DMS53 (cell line): ENCODE results near the gene FAM210A.
"Not testable (repeated sequence)": the region's sequence is repeated elsewhere in the genome, so short reads cannot be mapped to it uniquely, and the experiment has no call there.

Experiments
- DNase-seq: peaks from one replicate; lab custom pipeline; 2025; lab: John Stamatoyannopoulos, UW

The FAM210A gene, protein sequence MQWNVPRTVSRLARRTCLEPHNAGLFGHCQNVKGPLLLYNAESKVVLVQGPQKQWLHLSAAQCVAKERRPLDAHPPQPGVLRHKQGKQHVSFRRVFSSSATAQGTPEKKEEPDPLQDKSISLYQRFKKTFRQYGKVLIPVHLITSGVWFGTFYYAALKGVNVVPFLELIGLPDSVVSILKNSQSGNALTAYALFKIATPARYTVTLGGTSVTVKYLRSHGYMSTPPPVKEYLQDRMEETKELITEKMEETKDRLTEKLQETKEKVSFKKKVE

DNA sequence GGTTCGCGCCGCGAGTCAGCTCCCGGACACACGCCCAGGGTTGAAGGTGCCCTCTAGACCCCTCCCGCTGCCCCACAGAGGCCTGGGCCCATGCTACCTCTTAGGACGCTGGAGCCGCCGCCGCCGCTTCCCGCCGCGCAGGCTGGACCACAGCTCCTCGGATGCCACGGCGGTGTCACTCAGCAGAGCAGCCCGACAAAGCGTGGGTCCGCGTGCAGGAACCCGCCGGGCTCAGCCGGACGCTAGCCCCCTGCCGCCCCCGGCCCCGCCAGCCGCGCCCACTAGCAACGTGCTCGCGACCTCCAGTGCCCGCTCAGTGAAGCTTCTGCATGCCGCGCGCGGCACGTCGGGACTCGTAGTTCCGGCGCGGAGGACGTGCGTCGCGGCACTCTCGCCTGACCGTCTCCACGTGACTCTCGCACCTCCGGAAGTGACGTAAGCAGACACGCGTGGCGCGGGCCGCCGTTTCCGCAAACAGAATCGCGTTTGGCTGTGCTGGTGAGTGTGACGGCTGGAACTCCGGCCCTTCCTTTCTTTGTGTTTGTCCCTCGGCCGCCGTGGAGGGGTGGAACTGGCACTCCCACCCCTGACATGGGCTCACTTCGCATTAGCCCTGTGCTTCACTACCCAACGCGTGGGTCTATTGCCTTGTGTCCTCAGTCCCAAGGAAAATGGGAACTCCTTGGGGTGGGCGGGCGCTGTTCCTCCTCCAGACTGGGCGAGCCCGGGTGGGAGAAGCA, at the start of gene FAM210A, which contains the start of gene RNMT:
TSS of gene FAM210A (minus strand) at position 327 of the 740 bp plus-strand sequence. CDS start 44,481 bp downstream, outside the sequence.
TSS of gene RNMT (plus strand) at position 442 of the 740 bp plus-strand sequence. CDS start 4,845 bp downstream, outside the sequence.
- peak; percentile 100 for DNase-seq

DNA sequence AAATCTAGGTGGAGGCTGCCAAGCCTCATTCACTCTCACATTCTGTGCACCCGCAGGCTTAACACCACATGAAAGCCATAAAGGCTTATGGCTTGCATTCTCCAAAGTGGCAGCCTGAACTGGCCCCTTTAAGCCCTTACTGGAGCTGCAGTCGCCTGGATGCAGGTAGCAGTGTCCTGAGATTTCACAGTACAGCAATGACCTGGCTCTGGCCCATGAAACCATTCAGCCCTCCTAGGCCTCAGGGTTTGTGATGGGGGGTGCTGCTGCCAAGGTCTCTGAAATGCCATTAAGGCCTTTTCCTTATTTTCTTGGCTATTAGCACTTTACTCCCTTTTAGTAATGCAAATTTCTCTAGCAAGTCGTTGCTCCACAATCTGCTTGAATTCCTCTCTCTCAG, 48.7 kb upstream of the FAM210A start:
- no peak for DNase-seq

DNA sequence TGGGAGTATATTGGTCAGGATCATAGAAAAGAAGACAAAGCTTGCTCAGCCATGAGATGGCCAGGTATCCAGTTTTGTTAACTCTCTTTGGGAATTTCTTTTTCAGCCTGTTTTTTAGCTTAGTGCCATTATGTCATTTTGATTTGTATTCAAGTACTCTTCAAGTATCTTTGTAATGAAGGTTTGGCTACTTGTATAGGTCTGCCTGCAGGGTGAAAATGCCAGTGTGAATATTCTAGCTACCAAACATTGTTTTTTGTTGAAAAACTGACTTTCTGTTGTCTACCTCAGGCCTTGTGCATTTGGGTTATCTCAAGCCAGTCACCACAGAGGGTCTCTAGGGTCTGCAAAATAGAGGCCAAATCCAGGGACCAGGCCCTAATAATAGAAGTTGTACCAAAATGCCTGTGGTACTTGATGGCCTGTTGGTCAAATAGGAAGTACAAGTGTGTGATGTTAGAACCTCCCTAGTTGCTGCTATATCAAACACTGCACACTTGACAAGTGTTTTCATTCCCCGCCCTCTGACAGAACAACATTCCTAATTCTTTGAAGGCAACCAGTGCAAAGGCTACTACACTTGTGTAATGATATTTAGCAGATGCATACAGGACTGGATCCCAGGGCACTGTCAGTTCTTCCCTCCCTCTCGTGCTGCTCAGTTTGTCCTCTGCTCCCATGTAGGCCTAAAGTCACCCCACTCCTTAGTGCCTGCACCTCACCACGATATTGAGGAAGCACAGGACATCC, 36.5 kb upstream of the FAM210A start:
- DNase-seq = no peak

DNA sequence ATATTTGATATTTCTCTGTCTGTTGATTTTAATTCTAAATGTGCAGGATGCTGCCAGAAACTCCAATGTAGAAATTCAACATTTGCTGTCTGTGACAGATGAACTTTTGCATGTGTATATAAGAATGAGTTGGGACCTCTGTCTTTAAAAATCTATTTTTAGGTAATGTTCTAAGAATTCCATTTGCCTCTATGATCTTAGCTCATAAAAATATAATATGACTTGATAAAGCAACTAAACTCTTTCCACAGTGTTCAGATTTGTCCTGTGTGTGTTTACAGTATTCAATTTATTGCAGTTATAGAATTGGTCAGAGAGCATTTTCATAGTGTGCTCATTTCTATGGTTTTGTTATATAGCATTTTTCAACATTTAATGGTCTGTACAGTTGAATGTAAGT, 33.7 kb upstream of the FAM210A start:
- DNase-seq = no peak

DNA sequence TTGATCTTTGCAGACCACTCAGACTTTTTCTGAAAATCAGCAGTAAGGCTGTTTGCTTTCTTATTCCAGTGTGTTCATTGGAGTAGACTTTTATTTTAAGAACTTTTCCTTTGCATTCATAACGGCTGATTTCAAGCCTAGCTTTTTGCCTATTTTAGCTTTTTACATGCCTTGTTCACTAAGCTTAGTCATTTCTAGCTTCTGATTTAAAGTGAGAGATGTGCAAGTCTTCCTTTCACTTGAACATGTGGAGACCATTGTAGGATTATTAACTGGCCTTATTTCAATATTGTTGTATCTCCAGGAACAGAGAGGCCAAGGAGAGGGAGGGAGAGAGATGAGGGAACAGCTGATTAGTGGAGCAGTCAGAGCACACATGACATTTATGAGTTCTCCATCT, 32.3 kb upstream of the FAM210A start:
- no peak for DNase-seq

DNA sequence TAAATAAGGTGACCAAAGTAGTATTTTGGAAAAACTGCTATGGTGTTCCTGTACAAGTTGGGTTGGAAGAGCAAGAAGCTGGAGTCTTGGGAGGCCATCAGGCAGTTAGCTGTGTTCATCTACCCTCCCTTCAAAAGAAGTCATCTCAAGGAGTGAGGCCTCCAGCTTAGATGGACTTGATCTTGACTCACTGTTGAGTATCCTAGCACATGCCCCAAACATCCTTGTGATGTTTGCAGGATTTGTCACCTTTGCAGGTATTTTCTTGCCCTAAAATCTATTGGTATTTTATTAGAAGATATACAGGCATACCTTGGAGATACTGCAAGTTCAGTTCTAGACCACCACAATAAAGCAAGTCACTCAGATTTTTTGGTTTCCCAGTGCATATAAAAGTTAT, 30.3 kb upstream of the FAM210A start:
- no peak for DNase-seq

DNA sequence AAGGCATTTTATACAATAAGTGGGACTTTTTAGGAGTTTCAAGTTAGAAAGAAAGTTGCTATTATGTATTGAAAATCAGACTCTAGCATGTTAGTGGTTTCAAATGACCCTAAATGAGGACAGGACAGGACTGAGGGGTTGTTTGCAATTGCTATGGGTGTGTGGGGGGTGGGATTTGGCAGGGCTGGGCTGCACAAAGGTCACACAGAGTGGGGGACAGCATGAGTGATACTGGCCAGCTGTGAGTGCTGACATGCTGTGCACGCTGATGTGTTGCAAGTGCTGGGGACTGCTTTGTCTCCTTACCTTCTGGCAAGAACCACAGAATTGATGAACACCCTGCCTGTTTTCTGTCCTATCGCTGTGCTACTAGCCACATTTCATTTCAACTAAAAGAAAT, 29.9 kb upstream of the FAM210A start:
- DNase-seq = no peak

DNA sequence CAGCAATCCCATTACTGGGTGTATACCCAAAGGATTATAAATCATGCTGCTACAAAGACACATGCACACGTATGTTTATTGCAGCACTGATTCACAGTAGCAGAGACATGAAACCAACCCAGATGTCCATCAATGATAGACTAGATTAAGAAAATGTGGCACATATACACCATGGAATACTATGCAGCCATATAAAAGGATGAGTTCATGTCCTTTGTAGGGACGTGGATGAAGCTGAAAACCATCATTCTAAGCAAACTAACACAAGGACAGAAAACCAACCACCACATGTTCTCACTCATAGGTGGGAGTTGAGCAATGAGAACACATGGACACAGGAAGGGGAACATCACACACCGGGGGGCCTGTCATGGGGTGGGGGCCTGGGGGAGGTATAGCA, 25.2 kb upstream of the FAM210A start:
- not testable (repeated sequence) for DNase-seq

DNA sequence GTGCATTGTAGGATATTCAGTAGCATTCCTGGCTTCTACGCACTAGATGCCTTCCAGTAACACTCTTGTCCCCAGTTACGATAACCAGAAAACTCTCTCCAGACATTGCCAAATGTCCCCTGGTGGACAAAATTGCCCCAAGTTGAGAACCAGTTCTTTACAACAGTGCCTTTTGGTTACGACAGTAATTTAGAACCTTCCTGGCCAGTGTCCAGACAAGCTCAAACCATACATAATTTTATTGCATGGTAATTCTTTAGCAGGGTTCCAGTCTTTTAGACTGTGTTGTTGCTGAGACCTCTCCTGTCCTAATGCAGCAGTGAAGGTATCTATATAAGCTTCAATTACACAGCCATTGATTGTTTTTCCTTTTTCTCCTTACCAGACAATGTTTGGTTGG, 20.3 kb upstream of the FAM210A start:
- no peak for DNase-seq

DNA sequence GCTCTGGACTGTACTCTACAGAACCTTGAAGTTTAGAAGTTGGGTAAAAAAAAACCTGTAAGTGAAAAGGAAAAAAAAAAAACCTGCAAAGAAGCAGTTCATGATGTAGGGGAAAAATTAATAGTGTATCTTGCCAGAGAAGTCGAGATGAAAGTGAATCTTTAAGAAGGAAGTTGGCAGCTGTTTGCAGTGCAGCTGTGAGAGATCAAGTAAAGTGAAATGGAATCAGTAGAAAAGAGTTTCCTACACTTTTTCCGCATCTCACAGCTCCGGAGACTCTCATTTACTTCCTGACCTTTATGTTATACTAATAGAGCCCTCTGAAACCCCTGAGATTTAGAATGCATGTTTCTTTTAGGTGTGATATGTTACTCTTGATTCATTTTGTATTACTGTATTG, 19.3 kb upstream of the FAM210A start:
- no peak for DNase-seq

DNA sequence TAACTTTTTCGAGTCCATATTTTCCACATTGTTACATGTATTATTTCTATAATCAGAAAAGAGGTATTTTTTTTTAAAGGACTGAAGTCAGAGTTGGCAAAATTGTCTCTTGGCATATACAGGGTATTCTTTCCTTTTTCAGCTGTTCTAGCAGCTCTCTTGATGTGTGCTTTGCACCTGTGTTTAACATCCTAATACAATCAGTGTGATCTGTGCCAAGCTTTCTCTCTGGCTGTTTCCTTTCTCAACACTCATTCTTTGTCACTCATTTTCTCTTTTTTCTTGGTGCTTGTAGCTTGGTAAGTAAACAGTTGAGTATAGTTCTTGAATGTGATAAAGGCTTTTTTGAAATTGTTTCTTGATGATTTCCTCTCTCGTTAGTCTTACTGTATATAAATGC, 9.3 kb upstream of the FAM210A start:
- DNase-seq = no peak

DNA sequence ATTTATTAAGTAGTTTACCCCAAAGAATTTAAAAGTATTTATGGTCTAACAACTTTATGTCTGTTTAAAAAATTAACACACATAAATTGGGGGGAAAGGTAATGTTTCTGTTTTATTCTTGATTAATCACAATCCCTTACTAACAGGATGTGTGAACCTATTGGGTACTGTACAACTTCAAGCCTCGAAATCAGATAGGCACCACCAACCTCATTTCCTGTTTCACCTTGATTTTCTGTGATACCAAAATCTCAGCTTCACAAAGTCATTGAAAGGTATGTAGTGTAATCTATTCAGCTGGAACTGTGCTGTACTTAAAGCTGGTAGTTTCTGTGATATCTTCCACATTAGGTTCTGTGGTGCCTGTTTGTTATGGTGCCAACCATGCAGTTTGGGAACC, 4.1 kb upstream of the FAM210A start:
- no peak for DNase-seq

DNA sequence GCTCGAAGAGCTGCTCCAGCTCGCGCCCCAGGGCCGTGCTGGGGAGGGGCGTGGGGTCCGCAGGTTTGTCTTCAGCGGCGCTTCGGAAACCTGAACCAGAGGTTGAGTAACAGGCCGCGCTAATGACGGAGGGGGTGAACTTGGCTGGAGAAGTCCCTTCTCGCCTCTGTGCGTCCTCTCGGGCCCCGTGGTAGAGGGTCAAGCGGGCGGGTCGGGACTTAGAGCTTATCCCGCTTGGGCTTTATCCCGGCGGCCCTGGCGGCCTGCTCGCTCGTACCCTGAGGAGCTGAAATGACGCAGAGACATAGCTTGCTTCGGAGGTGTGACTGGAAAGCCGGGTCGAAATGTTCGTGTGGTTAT, 594 bp upstream of the FAM210A start:
- peak; percentile 86 for DNase-seq

DNA sequence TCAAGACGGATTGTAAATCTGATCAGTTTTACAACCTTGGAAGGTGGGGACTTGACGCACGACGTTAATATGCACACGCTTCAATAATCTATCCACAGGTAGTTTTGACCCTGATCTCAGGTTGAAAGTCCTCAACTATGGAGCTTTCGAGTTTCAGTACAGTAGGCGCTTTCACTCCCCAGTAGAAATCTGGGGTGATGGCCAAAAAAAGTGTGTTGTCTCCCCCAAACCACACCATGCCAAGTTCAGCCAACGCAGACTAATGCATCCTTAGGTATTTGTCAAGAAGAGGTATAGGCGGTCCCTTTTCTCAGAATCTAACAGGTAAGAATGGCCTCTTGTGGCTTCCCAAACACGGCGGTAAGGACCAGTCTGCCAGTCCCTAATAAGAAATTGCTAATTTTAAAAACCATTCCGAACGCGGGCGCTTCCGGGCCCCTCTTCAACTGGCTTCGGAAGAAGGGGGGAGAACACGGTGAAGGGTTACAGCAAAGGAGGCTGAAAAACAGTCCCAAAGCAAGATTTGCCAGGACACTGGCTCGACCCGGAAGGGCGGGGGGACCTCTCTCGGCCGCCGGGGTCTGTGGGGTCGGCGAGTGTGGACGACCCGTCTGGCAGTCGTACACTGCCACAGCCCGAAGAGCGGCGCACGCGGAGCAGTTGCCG, 659 bp downstream of the FAM210A start:
- DNase-seq = no peak

DNA sequence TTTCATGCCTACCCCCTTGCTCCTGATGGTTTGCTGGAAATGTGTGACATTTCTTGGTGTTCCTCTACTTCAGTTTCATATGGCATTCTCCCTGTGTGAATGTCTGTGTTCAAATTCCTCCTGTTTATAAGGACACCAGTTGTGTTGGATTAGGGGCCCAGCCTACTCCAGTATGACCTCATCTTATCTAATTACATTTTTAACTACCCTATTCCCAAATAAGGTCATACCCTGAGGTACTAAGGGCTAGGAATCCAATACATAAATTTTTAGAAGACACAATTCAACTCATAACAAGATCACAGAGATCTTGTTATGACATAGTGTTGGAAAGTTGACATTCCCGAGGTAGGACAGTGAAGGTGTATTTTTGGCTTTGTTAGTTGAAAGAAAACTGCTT, 5.5 kb downstream of the FAM210A start:
- no peak for DNase-seq

DNA sequence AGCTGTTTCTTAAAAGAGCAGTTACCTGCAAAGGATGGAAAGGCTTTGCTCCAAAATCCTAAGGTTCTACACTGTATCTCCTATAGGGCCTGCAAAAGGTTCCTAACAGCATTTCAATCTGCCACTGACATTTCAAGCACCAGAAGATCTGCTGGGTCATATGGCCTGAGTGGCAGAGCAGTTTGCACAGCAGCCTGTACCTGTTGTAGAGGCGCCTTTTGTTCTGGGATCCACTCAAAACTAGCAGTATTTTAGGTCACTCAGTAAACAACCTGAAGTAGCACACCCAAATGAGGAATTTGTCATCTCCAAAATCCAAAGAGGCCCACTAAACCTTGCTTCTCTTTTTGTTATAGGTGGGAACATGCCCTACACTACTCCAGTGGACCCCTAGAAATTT, 6.2 kb downstream of the FAM210A start:
- DNase-seq = no peak

DNA sequence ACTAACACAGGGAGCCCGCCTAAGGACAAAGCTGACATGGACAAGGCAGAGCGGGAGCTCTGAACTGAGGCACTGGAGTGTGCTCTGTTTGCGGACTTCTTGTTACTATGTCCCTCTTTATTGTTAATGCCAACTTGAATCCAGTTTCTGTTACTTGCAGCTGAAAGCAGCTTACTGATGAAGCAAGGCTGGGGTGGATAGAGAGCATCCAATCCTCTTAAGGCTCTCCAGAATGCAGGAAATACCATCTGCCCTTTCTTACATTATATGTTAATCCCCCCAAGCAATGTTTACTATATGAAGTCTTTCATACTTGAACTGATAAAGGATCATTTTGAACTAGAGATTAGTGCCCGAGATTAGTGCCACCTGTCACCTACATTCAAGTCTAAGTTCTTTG, 9.4 kb downstream of the FAM210A start:
- no peak for DNase-seq

DNA sequence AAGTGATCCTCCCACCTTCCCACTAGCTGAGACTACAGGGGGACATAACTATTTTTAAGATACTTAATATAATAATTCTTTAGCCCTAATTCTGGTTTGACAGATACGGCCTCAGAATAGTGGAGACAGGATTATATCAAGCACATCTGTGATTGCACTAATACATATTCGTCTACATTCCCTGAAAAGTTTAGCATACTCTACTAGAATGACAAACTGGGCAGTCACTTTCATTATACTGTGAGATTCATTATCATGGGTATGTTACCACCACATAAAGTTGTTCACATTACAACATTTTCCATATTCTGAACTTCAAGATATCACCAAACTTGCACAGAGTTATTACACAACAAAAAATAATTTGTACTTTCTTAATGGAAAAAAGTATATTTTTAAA, 11.0 kb downstream of the FAM210A start:
- DNase-seq = no peak

DNA sequence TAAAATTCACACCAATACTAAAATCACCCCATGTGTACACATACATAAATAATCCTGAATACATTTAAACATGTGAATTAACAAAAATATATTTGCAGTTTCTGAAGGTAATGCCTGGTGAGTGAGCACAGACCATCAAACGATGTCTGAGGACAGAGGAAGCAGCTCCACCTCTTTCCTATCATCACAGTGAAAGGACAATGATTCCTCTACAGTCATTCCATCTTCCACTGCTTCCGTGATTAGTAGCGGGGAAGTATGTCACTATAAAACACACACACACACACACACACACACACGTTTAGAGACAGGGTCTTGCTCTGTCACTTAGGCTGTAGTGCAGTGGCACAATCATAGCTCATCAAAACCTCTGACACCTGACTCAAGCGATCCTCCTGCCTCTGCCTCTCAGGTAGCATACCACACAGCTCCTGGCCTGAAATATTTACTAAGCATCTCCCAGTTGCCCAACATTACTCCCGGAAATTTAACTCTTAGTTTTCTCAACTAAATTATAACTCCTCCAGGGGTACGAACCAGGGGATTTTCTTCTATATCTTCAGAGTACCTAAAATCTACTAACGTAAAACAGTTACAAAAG, 12.8 kb downstream of the FAM210A start:
- DNase-seq = no peak

DNA sequence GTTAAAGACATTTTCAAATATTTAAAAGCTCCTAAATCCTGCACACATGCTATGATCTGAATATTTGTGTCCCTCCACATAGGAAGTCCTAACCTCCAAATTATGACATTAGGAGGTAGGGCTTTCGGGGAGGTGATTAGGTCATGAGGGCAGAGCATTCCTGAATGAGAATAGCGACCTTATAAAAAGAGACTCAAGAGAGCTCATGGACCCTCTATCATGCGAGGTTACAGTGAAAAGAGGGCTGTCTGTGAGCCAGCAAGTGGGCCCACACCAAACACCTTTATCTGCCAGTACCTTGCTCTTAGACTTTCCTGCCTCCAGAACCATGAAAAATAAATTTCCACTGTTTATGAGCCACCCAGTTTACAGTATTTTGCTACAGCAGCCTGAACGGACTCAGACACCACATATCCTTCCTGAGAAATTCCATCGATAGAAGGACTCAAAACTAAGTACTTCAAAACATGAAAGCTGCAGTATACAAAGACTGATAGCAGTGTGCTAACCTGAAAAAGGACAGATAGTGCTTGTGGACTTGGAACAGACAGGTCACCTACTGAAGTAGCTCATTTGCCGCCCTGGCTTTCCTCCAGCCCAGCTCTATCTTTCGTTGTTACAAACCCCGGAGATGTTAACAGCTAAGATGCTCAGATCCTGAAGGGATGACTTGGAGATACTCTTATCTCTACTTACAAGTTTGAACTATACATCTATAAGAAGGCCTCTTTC, 13.8 kb downstream of the FAM210A start:
- DNase-seq = no peak

DNA sequence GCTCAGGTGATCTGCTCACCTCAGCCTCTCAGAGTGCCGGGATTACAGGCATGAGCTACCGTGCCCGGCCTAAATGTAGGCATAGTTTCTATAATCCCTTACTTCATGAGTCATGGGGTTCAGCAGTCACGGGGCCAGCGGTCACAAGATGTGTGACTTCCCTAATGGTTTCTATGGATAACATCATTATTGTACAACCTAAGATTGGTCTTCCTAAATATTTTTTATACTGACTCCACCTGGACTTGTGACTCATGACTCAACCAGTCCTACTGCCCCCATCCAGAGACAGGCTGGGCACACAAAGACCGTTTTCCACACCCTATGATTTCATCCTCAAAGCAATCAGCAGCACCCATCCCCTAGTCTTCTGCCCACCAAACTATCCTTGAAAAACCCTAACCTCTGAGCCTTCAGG, 15.9 kb downstream of the FAM210A start:
- no peak for DNase-seq
